NCI-H524 treated with DMSO at 0.1 percent for 48 hours (cell line): ENCODE results near the gene THG1L.

ENCODE experiments used
- DNase-seq: peaks from one replicate; lab custom pipeline; 2025; lab: John Stamatoyannopoulos, UW

The THG1L gene

GRCh38 chr5:157758706-157759105 lies 27.5 kb downstream of the THG1L start:
- no peak for DNase-seq

GRCh38 chr5:157761690-157762621 lies 30.7 kb downstream of the THG1L start:
- no peak for DNase-seq

GRCh38 chr5:157764531-157764930 lies 33.3 kb downstream of the THG1L start:
- no peak for DNase-seq

GRCh38 chr5:157766442-157766841 lies 35.2 kb downstream of the THG1L start:
- no peak for DNase-seq

GRCh38 chr5:157766902-157767301 lies 35.7 kb downstream of the THG1L start:
- no peak for DNase-seq

- DNase-seq, result no peak
Observed at GRCh38 chr5:157767689-157768088, 36.5 kb downstream of the THG1L start.

GRCh38 chr5:157770665-157771064 lies 39.4 kb downstream of the THG1L start:
- DNase-seq, result no peak

GRCh38 chr5:157772127-157772526 lies 40.9 kb downstream of the THG1L start:
- no peak for DNase-seq

GRCh38 chr5:157778121-157778805 lies 47.0 kb downstream of the THG1L start:
- no peak for DNase-seq

- no peak for DNase-seq
Observed at GRCh38 chr5:157779221-157779620, 48.0 kb downstream of the THG1L start.

- DNase-seq, result no peak
Observed at GRCh38 chr5:157785801-157786200, 54.6 kb downstream of the THG1L start.
